Islet precursor cell (in vitro differentiated cells): ENCODE data around the gene PNLIPRP2.

Experiments
- DNase-seq: peaks from one replicate; pipeline ENCODE4 v3.0.0-alpha.2; 2018

Gene PNLIPRP2

GRCh38 chr10:116686632-116687031, 65.9 kb downstream of the PNLIPRP2 start:
- DNase-seq, result no peak

GRCh38 chr10:116687633-116688032, 66.9 kb downstream of the PNLIPRP2 start:
- no peak for DNase-seq

GRCh38 chr10:116688241-116688711, 67.5 kb downstream of the PNLIPRP2 start:
- DNase-seq, result peak; percentile 70

- DNase-seq, result no peak
These were observed 68.2 kb downstream of the PNLIPRP2 start for GRCh38 chr10:116688741-116689495.

- DNase-seq, result no peak
These were observed 69.0 kb downstream of the PNLIPRP2 start for GRCh38 chr10:116689744-116690143.

- no peak for DNase-seq
These were observed 69.9 kb downstream of the PNLIPRP2 start for GRCh38 chr10:116690356-116691322.

GRCh38 chr10:116691635-116692034, 70.9 kb downstream of the PNLIPRP2 start:
- DNase-seq, result no peak

GRCh38 chr10:116692225-116692624, 71.5 kb downstream of the PNLIPRP2 start:
- DNase-seq, result no peak

- peak; percentile 76 for DNase-seq
These were observed 73.6 kb downstream of the PNLIPRP2 start for GRCh38 chr10:116694243-116694926.
